Activated CD8-positive, alpha-beta T cell treated with anti-CD3 and anti-CD28 coated beads, Interleukin-2, amount 10 ng/mL, durations not matched to agents 7 days and 5 days (primary cell): ENCODE data around the gene TXNRD1. TPM values are rescaled to one million over a fixed set of nuclear protein-coding genes. Genes with fewer than 3 reads are reported as not detected.

Experiments used
- ATAC-seq: fragments of 150-1000 bp; cut with Tn5 transposase; one replicate; pipeline ENCODE4 v1.10.0; 2021; ENCODE audit warnings: moderate library complexity
- CTCF ChIA-PET: fragments of 350-600 bp; sonication (Branson Sonifier 250); formaldehyde crosslinking; loops from one replicate; lab custom pipeline; 2021; ENCODE audit warnings: antibody characterized with exemption; lab: Charles Lee
- POLR2A ChIA-PET: fragments of 350-600 bp; sonication (Branson Sonifier 250); formaldehyde crosslinking; loops from one replicate; lab custom pipeline; 2021; ENCODE audit warnings: antibody characterized with exemption; lab: Charles Lee
- DNase-seq: peaks from one replicate; pipeline ENCODE4 v3.0.0-alpha.2; 2020
- H3K27ac Mint-ChIP-seq: one replicate; pipeline ENCODE4 v1.8.0; 2021; ENCODE audit warnings: mild to moderate bottlenecking, mixed read lengths
- H3K27me3 Mint-ChIP-seq: one replicate; pipeline ENCODE4 v1.8.0; 2021; ENCODE audit warnings: low read depth, mixed read lengths
- H3K36me3 Mint-ChIP-seq: one replicate; pipeline ENCODE4 v1.8.0; 2021; ENCODE audit warnings: low read depth, mixed read lengths
- H3K4me1 Mint-ChIP-seq: one replicate; pipeline ENCODE4 v1.8.0; 2021; ENCODE audit warnings: low read depth, mixed read lengths
- H3K4me3 Mint-ChIP-seq: one replicate; pipeline ENCODE4 v1.8.0; 2021; ENCODE audit warnings: mild to moderate bottlenecking, mixed read lengths
- H3K9me3 Mint-ChIP-seq: one replicate; pipeline ENCODE4 v1.8.0; 2022; ENCODE audit warnings: mixed read lengths; ENCODE audit not compliant: insufficient read depth
- total RNA-seq, 2 experiments: library from RNA; stranded (reverse); gene quantifications; one replicate each; pipeline ENCODE4 v1.2.3, GENCODE V29; 2021

The TXNRD1 gene
- total RNA-seq, 2 experiments from 2014 or later, result 88.7 to 98.5 TPM

- Mint-ChIP-seq H3K9me3 (no peaks in the 10 kb centered on the region), H3K27me3 (no peaks in the 10 kb centered on the region), H3K4me1 (peaks cover 23% of the 10 kb centered on the region), H3K27ac (no peak overlapping the region), H3K4me3 (no peak overlapping the region), H3K36me3 (peaks cover 53% of the 10 kb centered on the region)
- POLR2A ChIA-PET, result no interaction called here
- CTCF ChIA-PET, result no interaction called here
- no peak for ATAC-seq
- no peak for DNase-seq
Measured at GRCh38 chr12:104310751-104311633, 95.4 kb downstream of the TXNRD1 start.

DNA sequence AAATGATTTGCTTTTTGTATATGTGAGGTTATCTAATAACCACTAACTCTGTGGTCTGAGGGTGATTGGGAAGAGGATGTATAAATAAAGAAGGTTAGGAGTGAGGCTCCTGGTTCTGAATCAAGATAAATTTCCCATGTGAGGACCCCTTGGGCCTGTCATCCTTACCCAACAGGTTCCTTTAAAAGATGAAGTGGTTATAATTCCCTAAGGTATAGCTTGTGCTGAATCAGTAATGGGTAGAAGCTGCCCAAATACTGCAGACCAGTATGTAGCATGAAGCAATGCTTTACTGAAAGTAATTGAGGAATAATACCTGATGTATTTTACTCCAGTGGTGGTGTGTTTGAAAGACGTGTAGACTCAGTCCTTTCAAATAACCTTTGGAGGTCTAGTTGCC, 96.6 kb downstream of the TXNRD1 start:
- ChIA-PET CTCF (interaction anchor here (1.3 to 1.4 kb wide), 2 partner anchors 47 to 112 kb away, joined by 3 to 5 read pairs; no protein-coding TSS in a partner anchor), POLR2A (interaction anchor here (1.4 kb wide), 1 partner anchor 8 kb away, joined by 5 read pairs; the partner anchor contains the start of gene EID3)
- H3K27ac Mint-ChIP-seq, result no peak overlapping the region
- DNase-seq (no peak), ATAC-seq (no peak)
- peaks cover 53% of the 10 kb centered on the region for H3K36me3 Mint-ChIP-seq
- no peaks in the 10 kb centered on the region for H3K9me3 Mint-ChIP-seq
- H3K4me1 Mint-ChIP-seq, result peaks cover 16% of the 10 kb centered on the region
- H3K27me3 Mint-ChIP-seq, result no peaks in the 10 kb centered on the region
- H3K4me3 Mint-ChIP-seq, result no peak overlapping the region

DNA sequence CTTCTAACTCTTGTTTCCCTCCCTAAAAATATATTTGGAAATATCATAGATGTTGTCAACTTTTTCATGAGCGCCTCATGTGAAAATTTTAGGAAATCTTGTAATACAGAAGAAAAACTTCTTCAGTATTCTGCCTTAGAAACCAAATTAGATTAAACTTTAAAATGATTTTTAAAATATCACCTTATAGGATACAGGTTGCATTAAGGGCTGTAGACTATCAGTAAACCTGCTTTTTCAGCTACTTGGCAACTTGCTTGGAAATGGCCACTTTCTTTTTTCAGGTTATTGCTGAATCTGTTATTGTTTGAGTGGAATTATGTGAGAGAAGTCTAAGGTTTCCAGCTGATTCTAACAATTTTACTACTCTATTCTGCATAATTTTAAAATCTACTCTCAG, 97.1 kb downstream of the TXNRD1 start:
- no peak for ATAC-seq
- Mint-ChIP-seq H3K9me3 (no peaks in the 10 kb centered on the region), H3K4me1 (peaks cover 12% of the 10 kb centered on the region), H3K27ac (no peak overlapping the region), H3K36me3 (peaks cover 49% of the 10 kb centered on the region), H3K27me3 (no peaks in the 10 kb centered on the region), H3K4me3 (no peak overlapping the region)
- CTCF ChIA-PET, result interaction anchor here (1.1 to 1.4 kb wide), 3 partner anchors 46 to 113 kb away, joined by 3 to 5 read pairs (median 3); no protein-coding TSS in a partner anchor
- DNase-seq, result no peak
- POLR2A ChIA-PET, result interaction anchor here (1.4 kb wide), 1 partner anchor 9 kb away, joined by 5 read pairs; the partner anchor contains the start of gene EID3

DNA sequence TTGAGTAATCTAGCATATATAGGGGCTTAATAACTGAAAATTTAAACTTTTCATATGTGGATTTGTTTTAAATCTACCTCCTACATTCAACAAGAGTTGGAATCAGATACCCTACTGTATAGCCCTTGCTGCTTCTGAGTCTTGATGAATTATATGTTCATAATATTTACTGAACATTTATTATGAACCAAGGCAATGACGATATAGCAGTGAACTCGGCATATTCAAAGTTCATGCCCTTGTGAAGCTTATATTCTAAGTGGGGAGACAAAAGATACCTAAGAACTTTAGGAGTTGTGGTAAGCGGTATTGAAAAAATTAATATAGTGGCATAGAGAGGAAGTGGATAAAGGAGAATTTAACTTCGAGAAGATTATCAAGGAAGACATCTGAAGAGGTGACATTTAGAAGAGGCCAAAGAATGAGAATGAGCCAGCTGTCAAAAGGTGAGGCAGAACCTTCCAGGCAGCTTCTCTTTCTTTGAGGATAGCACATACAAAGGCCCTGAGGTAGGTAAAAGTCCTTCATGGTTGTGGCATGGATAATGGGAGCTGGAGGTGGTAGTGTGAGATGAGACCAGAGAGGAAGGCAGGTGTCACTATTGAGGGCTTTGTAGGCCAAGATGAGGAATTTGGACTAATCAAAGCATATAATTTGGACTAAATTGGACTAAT, 98.1 kb downstream of the TXNRD1 start:
- ATAC-seq, result no peak
- no peak for DNase-seq
- Mint-ChIP-seq H3K4me1 (peaks cover 12% of the 10 kb centered on the region), H3K36me3 (peaks cover 49% of the 10 kb centered on the region), H3K27ac (peak overlapping the region; percentile 33), H3K4me3 (no peak overlapping the region), H3K27me3 (no peaks in the 10 kb centered on the region), H3K9me3 (no peaks in the 10 kb centered on the region)
- ChIA-PET POLR2A (no interaction called here), CTCF (interaction anchor here (1.1 to 1.6 kb wide), 3 partner anchors 11 to 114 kb away, joined by 3 read pairs; partner anchors contain the start of gene EID3)

- peaks cover 51% of the 10 kb centered on the region for H3K36me3 Mint-ChIP-seq
- ATAC-seq, result no peak
- POLR2A ChIA-PET, result no interaction called here
- H3K4me3 Mint-ChIP-seq, result no peak overlapping the region
- peaks cover 11% of the 10 kb centered on the region for H3K4me1 Mint-ChIP-seq
- CTCF ChIA-PET, result interaction anchor here (1.6 kb wide), 1 partner anchor 11 kb away, joined by 3 read pairs; the partner anchor contains the start of gene EID3
- peak overlapping the region; percentile 33 for H3K27ac Mint-ChIP-seq
- H3K9me3 Mint-ChIP-seq, result no peaks in the 10 kb centered on the region
- no peak for DNase-seq
- no peaks in the 10 kb centered on the region for H3K27me3 Mint-ChIP-seq
Measured at GRCh38 chr12:104314242-104314614, 98.6 kb downstream of the TXNRD1 start.

DNA sequence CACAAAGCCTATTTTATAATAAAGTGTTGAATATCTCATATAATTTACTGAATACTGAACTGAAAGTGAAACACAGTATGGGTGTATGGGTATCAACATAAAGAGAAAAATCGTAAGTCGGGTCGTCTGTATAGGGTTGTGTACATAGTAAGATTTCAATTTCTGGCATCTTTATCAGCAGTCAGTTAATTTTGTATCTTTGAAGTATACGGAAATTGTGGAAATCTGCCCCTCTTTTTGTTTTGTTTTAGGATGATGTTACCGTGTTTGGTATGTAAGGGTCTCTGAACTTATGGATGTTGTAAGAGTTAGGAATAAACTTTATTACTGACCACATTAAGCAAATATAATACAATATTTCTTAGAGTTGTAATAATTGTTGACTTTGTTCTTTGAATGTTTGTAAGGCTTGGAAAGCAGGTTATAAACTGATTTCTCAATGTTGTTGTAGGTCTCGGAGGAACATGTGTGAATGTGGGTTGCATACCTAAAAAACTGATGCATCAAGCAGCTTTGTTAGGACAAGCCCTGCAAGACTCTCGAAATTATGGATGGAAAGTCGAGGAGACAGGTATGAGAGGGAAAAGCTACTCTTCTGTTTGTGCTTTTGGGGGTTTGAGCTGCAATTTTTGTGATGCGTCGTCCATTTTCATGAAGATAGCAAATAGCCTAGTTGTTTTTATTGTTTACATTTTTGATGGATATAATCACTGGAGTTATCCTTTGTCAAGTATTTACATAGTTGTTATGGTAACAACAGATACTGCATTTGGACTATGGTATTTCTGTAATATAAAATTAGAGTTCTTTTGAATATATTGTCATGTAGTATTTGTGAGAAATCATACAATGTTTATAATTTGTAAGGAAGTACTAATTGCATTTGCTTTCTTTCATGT, 100.0 kb downstream of the TXNRD1 start:
- no peaks in the 10 kb centered on the region for H3K9me3 Mint-ChIP-seq
- peak overlapping the region; percentile 56 for H3K27ac Mint-ChIP-seq
- H3K4me1 Mint-ChIP-seq, result peaks cover 4% of the 10 kb centered on the region
- H3K36me3 Mint-ChIP-seq, result peaks cover 56% of the 10 kb centered on the region
- DNase-seq (no peak), ATAC-seq (no peak)
- ChIA-PET CTCF (interaction anchor here (0.9 to 1.3 kb wide), 2 partner anchors 28 to 43 kb away, joined by 3 to 5 read pairs; no protein-coding TSS in a partner anchor), POLR2A (no interaction called here)
- H3K27me3 Mint-ChIP-seq, result no peaks in the 10 kb centered on the region
- H3K4me3 Mint-ChIP-seq, result no peak overlapping the region

GRCh38 chr12:104316936-104317335, 101.4 kb downstream of the TXNRD1 start:
- no peak for DNase-seq
- H3K4me3 Mint-ChIP-seq, result no peak overlapping the region
- POLR2A ChIA-PET, result interaction anchor here (0.7 kb wide), 1 partner anchor 162 kb away, joined by 3 read pairs; no protein-coding TSS in a partner anchor
- CTCF ChIA-PET, result no interaction called here
- peaks cover 59% of the 10 kb centered on the region for H3K36me3 Mint-ChIP-seq
- H3K27me3 Mint-ChIP-seq, result no peaks in the 10 kb centered on the region
- no peaks in the 10 kb centered on the region for H3K9me3 Mint-ChIP-seq
- ATAC-seq, result no peak
- no peak overlapping the region for H3K27ac Mint-ChIP-seq
- peaks cover 4% of the 10 kb centered on the region for H3K4me1 Mint-ChIP-seq

DNA sequence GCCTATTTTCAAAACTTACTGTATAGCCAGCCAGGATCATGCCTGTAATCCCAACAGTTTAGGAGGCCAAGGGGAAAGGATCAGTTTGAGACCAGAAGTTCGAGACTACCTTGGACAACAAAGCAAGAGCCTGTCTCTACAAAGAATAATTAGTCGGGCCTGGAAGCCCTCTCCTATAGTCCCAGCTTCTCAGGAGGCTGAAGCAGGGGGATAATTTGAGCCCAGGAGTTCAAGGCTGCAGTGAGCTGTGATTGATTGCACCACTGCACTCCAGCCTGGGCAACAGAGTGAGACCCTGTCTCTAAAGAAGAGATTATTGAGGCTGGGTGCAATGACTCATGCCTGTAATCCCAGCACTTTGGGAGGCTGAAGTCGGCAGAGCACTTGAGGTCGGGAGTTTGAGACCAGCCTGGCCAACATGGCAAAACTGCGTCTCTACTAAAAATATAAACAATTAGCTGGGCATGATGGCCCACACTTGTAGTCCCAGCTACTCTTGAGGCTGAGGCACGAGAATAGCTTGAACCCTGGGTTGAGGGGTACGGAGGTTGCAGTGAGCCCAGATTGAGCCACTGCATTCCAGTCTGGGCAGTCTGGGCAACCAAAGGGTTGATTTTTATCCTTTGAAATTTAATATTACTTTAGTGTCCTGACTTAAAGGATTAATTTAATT, 102.1 kb downstream of the TXNRD1 start:
- Mint-ChIP-seq H3K27me3 (no peaks in the 10 kb centered on the region), H3K4me3 (no peak overlapping the region), H3K4me1 (peaks cover 4% of the 10 kb centered on the region), H3K9me3 (no peaks in the 10 kb centered on the region), H3K36me3 (peaks cover 55% of the 10 kb centered on the region), H3K27ac (no peak overlapping the region)
- DNase-seq (no peak), ATAC-seq (no peak)
- ChIA-PET POLR2A (no interaction called here), CTCF (no interaction called here)

- ATAC-seq (no peak), DNase-seq (no peak)
- CTCF ChIA-PET, result no interaction called here
- Mint-ChIP-seq H3K9me3 (no peaks in the 10 kb centered on the region), H3K27ac (no peak overlapping the region), H3K27me3 (no peaks in the 10 kb centered on the region), H3K36me3 (peaks cover 53% of the 10 kb centered on the region), H3K4me3 (no peak overlapping the region), H3K4me1 (peaks cover 3% of the 10 kb centered on the region)
- POLR2A ChIA-PET, result interaction anchor here (0.7 kb wide), 1 partner anchor 9 kb away, joined by 3 read pairs; no protein-coding TSS in a partner anchor
Measured at GRCh38 chr12:104319028-104319427, 103.4 kb downstream of the TXNRD1 start.

DNA sequence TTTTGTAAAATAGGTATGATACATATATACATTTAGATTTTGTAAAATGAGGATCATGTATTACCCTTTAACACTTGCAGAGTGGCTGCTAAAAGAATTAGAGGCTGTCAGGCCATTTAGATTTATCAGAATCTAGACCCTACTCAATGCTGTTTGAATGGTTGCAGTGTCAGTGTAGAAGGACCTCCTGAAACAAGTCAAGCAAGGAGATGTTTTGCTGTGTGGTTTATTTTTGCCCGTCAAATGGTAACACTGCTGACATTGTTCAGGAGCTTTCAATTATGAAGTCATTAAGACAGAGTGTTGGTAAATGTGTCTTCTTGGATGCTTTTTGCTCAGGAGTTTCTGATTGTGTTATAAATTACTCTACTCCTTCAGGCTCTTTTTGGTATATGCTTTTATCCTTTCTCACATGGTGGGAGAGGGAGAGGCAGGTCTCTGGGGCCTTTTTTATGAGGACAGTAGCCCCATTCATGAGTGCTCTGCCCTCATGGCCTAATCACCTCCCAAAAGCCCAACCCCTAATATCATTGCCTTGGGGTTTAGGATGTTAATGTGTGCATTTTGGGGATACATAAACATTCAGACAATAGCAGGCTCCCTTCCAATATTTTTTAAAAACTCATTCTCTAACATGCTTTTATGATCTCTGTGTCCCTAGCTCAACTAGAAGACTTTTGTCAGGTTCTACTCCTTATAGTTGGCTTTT, 104.5 kb downstream of the TXNRD1 start:
- H3K4me1 Mint-ChIP-seq, result peaks cover 1% of the 10 kb centered on the region
- CTCF ChIA-PET, result no interaction called here
- no peak for ATAC-seq
- no peaks in the 10 kb centered on the region for H3K9me3 Mint-ChIP-seq
- H3K4me3 Mint-ChIP-seq, result no peak overlapping the region
- H3K36me3 Mint-ChIP-seq, result peaks cover 51% of the 10 kb centered on the region
- no peaks in the 10 kb centered on the region for H3K27me3 Mint-ChIP-seq
- peak overlapping the region; percentile 30 for H3K27ac Mint-ChIP-seq
- no peak for DNase-seq
- POLR2A ChIA-PET, result no interaction called here
